ENCODE measurements around the gene PDLIM5.
"Not testable (repeated sequence)": the region's sequence is repeated elsewhere in the genome, so short reads cannot be mapped to it uniquely, and the experiment has no call there.

DNA sequence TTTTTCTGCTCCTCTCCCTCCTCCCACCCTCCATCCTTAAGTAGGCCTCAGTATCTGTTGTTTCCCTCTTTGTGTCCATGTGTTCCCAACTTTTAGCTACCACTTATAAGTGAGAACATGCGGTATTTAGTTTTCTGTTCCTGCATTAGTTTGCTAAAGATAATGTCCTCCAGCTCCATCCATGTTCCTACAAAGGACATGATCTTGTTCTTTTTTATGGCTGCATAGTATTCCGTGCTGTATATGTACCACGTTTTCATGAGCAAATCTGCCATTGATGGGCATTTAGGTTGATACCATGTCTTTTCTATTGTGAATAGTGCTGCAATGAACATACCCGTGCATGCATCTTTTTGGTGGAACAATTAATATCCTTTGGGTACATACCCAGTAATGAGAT is 49.3 kb upstream of the PDLIM5 start:
- TF ChIP-seq, protein P1, sequence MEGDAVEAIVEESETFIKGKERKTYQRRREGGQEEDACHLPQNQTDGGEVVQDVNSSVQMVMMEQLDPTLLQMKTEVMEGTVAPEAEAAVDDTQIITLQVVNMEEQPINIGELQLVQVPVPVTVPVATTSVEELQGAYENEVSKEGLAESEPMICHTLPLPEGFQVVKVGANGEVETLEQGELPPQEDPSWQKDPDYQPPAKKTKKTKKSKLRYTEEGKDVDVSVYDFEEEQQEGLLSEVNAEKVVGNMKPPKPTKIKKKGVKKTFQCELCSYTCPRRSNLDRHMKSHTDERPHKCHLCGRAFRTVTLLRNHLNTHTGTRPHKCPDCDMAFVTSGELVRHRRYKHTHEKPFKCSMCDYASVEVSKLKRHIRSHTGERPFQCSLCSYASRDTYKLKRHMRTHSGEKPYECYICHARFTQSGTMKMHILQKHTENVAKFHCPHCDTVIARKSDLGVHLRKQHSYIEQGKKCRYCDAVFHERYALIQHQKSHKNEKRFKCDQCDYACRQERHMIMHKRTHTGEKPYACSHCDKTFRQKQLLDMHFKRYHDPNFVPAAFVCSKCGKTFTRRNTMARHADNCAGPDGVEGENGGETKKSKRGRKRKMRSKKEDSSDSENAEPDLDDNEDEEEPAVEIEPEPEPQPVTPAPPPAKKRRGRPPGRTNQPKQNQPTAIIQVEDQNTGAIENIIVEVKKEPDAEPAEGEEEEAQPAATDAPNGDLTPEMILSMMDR (IDR thresholded peaks at IDR 0.05; ENCODE audit: low read depth, low read length, poor library complexity, severe bottlenecking): not testable (repeated sequence)
- TF ChIP-seq EZH2phosphoT487 (IDR thresholded peaks at IDR 0.05; ENCODE audit: borderline replicate concordance, low read length): not testable (repeated sequence)
